Measurements from ENCODE around the gene MARVELD1.
A peak's percentile ranks its signal among the peaks of the same experiment; 100 is the strongest.

The MARVELD1 gene

DNA sequence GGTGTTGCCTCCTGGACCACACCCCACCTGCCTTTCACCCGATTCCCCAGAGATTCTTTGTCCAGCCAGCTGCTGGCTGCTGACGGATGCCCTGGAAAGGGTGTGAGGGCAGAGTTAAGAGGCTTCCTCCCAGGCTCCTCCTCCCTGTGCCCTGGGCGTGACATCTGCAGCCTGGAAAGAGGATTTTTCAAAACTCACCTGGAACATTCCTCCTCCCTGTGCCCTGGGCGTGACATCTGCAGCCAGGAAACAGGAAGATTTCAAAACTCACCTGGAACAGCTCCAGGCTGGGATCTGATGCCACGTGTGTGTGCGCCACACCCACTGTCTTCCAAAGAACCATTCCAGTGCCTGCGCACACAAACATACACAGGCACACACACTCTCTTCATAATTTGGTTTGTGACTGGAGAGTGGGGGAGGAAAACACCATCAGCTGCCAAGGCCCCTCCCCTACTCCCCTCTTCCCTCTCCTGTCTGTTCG is 5.2 kb downstream of the MARVELD1 start:
- H3K27ac ChIP-seq = peak overlapping the region; percentile 98
- peak; percentile 84 for DNase-seq (ENCODE audit: low read depth, low spot score)

- DNase-seq (ENCODE audit: low read depth, low spot score) = no peak
- H3K27ac ChIP-seq = peak overlapping the region; percentile 98
Measured at GRCh38 chr10:97719602-97720001, 6.1 kb downstream of the MARVELD1 start.

- DNase-seq (ENCODE audit: low read depth, low spot score) = no peak
- H3K27ac ChIP-seq = no peak overlapping the region
Measured at GRCh38 chr10:97721871-97722780, 8.6 kb downstream of the MARVELD1 start.

DNA sequence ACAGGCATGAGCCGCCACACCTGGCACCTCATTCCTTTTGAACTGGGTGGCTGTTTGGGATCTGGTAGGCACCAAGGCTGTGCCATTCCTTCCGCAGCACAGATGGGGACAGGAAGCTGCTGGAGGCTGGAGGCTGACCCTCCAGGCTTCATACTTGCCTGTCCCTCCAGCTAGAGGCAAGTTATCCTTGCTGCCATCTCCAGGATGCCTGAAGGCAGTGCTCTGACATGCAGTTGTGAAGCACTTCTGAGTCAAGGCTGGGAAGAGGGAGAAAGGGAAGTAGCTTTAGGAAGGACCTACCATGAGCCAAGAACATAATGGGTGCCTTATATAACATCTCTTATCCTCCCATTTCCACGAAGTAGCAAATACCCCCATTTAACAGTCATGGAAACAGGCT is 9.5 kb downstream of the MARVELD1 start:
- peak overlapping the region; percentile 90 for H3K27ac ChIP-seq
- DNase-seq (ENCODE audit: low read depth, low spot score) = no peak

DNA sequence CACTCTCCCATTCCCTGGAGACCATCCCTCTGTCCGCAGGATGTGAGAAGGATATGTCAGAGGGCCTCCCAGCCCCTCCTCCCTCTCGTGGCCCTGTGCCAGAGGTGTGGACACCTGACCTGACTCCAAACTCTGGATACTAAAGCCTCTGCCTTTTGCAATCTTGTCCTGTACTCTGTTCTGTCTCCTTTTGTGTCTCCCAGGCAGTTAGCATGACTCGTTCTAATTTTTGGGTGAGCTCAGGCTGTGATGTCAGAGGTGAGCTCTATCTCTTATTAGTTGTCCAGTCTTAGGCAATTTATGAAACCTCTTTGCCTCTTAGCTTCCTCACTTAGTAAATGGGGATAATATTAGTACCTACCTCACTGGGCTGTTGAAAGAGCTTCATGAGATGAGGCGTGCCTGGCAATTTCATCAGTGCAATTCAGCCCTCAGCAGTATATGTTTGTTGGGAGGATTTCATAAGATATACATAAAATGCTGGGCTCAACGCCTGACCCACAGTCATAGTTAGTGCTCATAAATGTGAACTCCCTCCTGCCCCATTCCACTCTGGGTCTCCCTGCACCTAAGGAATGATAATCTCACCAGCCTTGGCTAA is 10.9 kb downstream of the MARVELD1 start:
- peak; percentile 60 for DNase-seq (ENCODE audit: low read depth, low spot score)
- H3K27ac ChIP-seq = peak overlapping the region; percentile 90

DNA sequence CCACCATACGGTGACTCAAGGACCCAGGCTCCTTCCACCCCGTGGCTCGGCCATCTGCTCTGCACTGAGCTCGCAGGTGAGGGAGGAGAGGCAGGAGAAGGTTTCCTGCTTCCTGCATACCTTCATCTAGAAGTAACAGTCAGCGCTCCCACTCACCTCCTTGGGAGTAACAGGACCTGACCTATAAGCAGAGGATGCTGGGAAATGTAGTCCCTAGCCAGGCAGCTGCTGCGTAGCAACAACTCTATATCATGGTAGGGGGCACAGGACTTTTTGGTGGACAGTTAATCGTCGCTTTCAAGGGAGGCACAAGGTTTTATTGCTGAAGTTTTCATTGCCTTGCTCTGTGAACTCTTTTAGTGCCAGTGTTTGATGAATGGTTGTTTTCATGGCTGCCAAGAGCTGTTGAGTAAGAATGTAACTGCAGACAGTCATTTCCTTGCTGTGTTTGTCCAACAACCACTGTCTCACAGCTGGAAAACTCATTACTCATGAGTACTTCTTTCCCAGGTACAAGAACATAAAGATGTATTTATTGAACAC is 13.2 kb downstream of the MARVELD1 start:
- DNase-seq (ENCODE audit: low read depth, low spot score) = peak; percentile 72
- H3K27ac ChIP-seq = peak overlapping the region; percentile 90

DNA sequence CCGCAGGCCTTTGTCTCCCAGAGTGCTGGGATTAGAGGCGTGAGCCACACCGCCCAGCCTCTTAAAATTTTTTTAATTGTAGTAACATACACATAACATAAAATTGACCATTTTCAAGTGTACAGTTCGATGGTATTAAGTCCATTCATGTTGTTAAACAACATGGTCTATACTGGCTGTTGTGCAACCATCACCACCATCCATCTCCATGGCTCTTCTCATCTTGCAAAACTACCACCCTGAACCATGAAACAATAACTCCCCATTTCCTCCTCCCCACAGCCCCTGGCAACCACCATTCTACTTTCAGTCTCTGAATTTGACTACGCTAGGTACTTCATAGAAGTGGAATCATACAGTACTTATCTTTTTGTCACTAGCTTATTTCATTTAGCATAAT is 15.5 kb downstream of the MARVELD1 start:
- no peak for DNase-seq (ENCODE audit: low read depth, low spot score)
- no peak overlapping the region for H3K27ac ChIP-seq

GRCh38 chr10:97731346-97732051 is 18.0 kb downstream of the MARVELD1 start:
- DNase-seq (ENCODE audit: low read depth, low spot score) = no peak
- H3K27ac ChIP-seq = no peak overlapping the region

GRCh38 chr10:97732052-97732359 is 18.5 kb downstream of the MARVELD1 start:
- DNase-seq (ENCODE audit: low read depth, low spot score) = no peak
- H3K27ac ChIP-seq = no peak overlapping the region

DNA sequence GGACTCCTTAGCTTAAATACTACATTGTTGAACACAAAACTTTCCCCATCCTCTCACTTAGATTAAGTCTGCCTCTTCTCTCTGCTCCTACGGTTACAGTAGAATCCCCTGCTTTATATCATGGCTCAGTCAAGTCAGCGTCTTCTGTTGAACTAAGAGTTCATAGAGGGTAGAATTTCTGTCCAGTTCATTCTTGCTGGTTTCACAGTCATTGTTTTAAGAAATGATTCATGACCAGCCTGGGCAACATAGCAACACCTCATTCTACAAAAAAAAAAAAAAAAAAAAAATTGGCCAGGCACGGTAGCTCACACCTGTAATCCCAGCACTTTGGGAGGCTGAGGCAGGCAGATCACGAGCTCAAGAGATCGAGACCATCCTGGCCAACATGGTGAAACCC is 19.7 kb downstream of the MARVELD1 start:
- H3K27ac ChIP-seq = no peak overlapping the region
- DNase-seq (ENCODE audit: low read depth, low spot score) = no peak

DNA sequence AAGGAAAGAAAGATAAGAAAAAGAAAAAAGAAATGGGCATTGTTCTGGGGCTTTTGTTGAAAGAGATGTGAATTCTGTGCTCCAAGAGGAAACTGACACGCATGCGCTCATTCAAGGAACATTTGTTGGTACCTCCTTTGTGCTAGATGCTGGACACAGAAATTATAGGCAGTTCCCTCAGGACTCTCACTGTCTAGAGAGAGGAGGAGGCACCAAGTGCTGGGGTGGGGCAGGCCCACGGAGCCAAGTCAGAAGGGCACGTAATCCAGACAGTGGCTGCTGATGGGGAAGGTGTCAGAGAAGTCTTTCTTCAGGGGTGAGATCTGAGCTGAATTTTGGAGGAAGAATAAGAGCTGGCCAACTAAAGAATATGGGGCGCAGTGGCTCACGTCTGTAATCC is 20.5 kb downstream of the MARVELD1 start:
- DNase-seq (ENCODE audit: low read depth, low spot score) = no peak
- no peak overlapping the region for H3K27ac ChIP-seq

- no peak overlapping the region for H3K27ac ChIP-seq
- no peak for DNase-seq (ENCODE audit: low read depth, low spot score)
Measured at GRCh38 chr10:97736403-97736901, 22.9 kb downstream of the MARVELD1 start.

GRCh38 chr10:97736902-97737769 is 23.6 kb downstream of the MARVELD1 start, which contains the start of gene ZFYVE27:
TSS of gene ZFYVE27 (plus strand) at chr10:97737128. CDS start at chr10:97738478, 1,350 bp downstream.
- H3K27ac ChIP-seq = peak within 1 kb of the TSS; percentile 85
- peak; percentile 60 for DNase-seq (ENCODE audit: low read depth, low spot score)

GRCh38 chr10:97737770-97738265 is 24.3 kb downstream of the MARVELD1 start:
- no peak for DNase-seq (ENCODE audit: low read depth, low spot score)
- H3K27ac ChIP-seq = peak overlapping the region; percentile 85

DNA sequence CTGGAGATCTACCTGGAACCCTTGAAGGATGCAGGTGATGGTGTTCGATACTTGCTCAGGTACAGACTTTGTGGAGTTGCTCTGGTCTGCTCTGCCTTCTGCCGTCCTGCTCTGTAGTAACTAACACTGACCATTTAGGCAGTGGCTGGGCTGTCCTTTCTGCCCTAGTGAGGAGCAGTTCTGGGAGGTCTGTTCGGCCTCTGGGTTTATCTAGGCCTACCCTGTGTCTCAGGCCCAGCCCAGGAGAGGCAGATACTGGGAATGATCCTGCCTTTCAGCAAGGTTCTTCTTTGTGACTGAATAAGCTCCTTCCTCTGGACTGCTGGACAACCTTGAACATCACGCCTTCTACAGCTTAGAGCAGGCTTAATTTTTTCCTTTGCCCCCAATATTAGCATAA is 25.1 kb downstream of the MARVELD1 start:
- DNase-seq (ENCODE audit: low read depth, low spot score) = no peak
- no peak overlapping the region for H3K27ac ChIP-seq

DNA sequence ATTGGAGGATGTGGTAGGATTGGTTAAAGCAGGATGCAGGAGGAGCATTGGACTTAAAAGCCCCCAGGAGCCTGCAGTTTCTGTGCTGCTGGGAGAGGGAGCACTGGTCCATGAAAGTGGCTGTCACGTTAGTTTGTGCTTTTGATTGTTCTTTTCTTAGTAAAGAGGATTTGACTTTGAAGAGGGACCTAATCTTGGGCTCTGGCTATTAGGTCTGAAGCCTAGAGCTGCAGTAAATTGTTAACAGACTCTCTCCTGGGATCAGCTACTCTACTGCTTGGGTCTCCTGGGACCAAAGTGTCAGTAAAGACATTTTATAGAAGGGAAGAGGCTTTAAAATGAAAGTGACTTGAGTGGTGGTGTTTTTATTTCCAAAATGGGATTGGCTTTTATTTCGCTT is 27.1 kb downstream of the MARVELD1 start:
- no peak overlapping the region for H3K27ac ChIP-seq
- no peak for DNase-seq (ENCODE audit: low read depth, low spot score)

DNA sequence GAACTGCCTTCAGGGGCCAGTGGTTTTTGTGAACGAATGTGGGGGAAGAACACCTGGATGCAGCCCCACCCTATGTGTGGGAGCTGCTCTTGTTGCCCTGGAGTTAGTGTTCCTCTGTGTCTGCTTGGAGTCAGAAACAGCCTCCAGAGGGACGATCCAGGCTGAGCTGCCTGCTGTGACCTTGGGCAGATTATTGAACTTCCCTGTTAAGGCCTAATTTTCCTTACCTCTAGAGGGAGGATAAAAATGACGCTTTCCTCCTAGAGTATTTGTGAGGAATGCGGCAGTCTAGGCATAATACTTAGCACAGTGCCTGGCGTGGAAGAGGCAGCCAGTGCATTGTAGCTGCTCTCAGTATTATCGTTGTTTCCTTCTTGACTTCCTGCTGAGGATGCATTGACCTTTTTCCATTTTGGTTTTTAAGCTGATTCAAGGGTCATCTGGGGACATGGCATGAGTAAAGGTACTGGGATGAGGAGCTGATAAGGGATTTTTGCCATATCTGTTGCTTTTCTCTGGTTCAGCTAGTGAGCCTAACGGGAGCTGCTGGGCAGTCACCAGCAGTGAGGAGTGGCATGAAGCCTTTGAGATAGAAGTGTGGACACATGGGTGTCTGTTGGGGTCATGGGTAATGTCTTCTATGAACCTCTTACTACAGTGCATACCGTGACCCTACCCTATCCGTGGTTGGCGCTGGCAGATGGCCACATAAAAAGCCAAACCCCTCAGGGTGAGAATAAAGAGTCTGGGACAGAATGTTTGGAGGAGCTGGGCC is 29.8 kb downstream of the MARVELD1 start:
- H3K27ac ChIP-seq = no peak overlapping the region
- no peak for DNase-seq (ENCODE audit: low read depth, low spot score)

GRCh38 chr10:97744405-97745035 is 31.0 kb downstream of the MARVELD1 start:
- H3K27ac ChIP-seq = no peak overlapping the region
- DNase-seq (ENCODE audit: low read depth, low spot score) = no peak

Data from epithelial cell of prostate (primary cell).